K562 (cell line): ENCODE results near the gene ETHE1. TPM values are rescaled to one million over a fixed set of nuclear protein-coding genes. Genes with fewer than 3 reads are reported as not detected.
A peak's percentile ranks its signal among the peaks of the same experiment; 100 is the strongest.

ENCODE experiments used
- ATAC-seq: fragments of 200-7000 bp; cut with Tn5 transposase; 3 replicates; pipeline ENCODE4 v1.9.1; 2020; ENCODE audit warnings: moderate library complexity
- BruUV-seq: library from RNA; stranded (reverse); fragments of 400-500 nt; replicated peaks from 2 replicates; lab custom pipeline; 2021; lab: Mats Ljungman, UMichigan
- CTCF ChIA-PET: fragments of 300-600 bp; formaldehyde crosslinking; extraction: SDS; loops from one replicate; lab custom pipeline; 2021; ENCODE audit warnings: low intra/inter-chr PET ratio; lab: Yijun Ruan, JAX
- POLR2A ChIA-PET: fragments of 300-600, 350-650 bp; sonication (Branson Sonifier 250); formaldehyde crosslinking; extraction: SDS; loops from one replicate; lab custom pipeline; 2021; ENCODE audit warnings: antibody characterized with exemption, inconsistent platforms; lab: Yijun Ruan, JAX
- DNase-seq, 4 experiments: peaks; one replicate each; pipeline versions ENCODE4 v3.0.0 to v3.0.0-alpha.2; 2011 to 2018; ENCODE audit warnings: low spot score in 3 of 4, mixed read lengths in 3 of 4; ENCODE audit errors: extremely low read depth in 1 of 4
- FAIRE-seq: peaks from 2 replicates; lab custom pipeline; 2011; peaks lifted over from hg19 to GRCh38; lab: Jason Lieb, UNC
- H2AFZ ChIP-seq: 2 replicates; pipeline ENCODE4 v1.6.0; 2011; ENCODE audit warnings: low read depth, low read length, control low read depth, inconsistent platforms
- H3K27ac ChIP-seq: fragments of 200-600 bp; 3 replicates; pipeline ENCODE4 v1.8.0; 2011; ENCODE audit warnings: low read depth, mild to moderate bottlenecking, control low read depth, inconsistent platforms, low read length, moderate library complexity, mixed read lengths; ENCODE audit errors: extremely low read depth
- H3K27me3 ChIP-seq, 2 experiments: fragments of 300-600 bp in 1 of 2; 2 replicates in 1 of 2; 3 replicates in 1 of 2; pipeline versions ENCODE4 v1.6.0 to v1.8.0; 2011; ENCODE audit warnings: inconsistent platforms in 2 of 2, low read length in 2 of 2, mild to moderate bottlenecking in 1 of 2, mixed read lengths in 1 of 2, moderate library complexity in 1 of 2; ENCODE audit not compliant: control insufficient read depth in 2 of 2, insufficient read depth in 2 of 2
- H3K36me3 ChIP-seq: fragments of 300-600 bp; 3 replicates; pipeline ENCODE4 v1.8.0; 2011; ENCODE audit warnings: mild to moderate bottlenecking, low read length, inconsistent platforms; ENCODE audit not compliant: control insufficient read depth, insufficient read depth
- H3K4me1 ChIP-seq, 2 experiments: fragments of 200-600 bp in 1 of 2; replicated peaks in 1 of 2; 2 replicates in 1 of 2; 3 replicates in 1 of 2; pipeline versions ENCODE4 v1.5.1 to v1.8.0; 2011; ENCODE audit warnings: inconsistent platforms in 2 of 2, low read length in 2 of 2, mild to moderate bottlenecking in 1 of 2, mixed read lengths in 1 of 2, moderate library complexity in 1 of 2; ENCODE audit not compliant: control insufficient read depth in 2 of 2, insufficient read depth in 2 of 2
- H3K4me2 ChIP-seq: 2 replicates; pipeline ENCODE4 v1.6.1; 2011; ENCODE audit warnings: low read length, control low read depth, inconsistent platforms, mixed read lengths; ENCODE audit not compliant: insufficient read depth
- H3K4me3 ChIP-seq: fragments of 200-600 bp; sonication (generic), shearing (Covaris generic); 2 replicates; pipeline ENCODE4 v1.5.1; 2016; ENCODE audit warnings: control low read depth, inconsistent platforms
- H3K79me2 ChIP-seq: fragments of 200-600 bp; 3 replicates; pipeline ENCODE4 v1.8.0; 2011; ENCODE audit warnings: low read length, inconsistent platforms; ENCODE audit not compliant: control insufficient read depth, insufficient read depth
- H3K9ac ChIP-seq, 2 experiments: 2 replicates each; pipeline versions ENCODE4 v1.6.0 to v1.6.1; 2011; ENCODE audit warnings: low read depth in 2 of 2, low read length in 2 of 2, control low read depth in 1 of 2, inconsistent platforms in 1 of 2, mild to moderate bottlenecking in 1 of 2, mixed read lengths in 1 of 2; ENCODE audit not compliant: insufficient read depth in 1 of 2
- H3K9me1 ChIP-seq: one replicate; pipeline ENCODE4 v1.6.0; 2011; ENCODE audit warnings: inconsistent platforms, mild to moderate bottlenecking, low read length, moderate library complexity; ENCODE audit not compliant: control insufficient read depth, insufficient read depth
- H3K9me3 ChIP-seq: replicated peaks from 2 replicates; pipeline ENCODE4 v1.5.1; 2011; ENCODE audit warnings: low read depth, low read length, inconsistent platforms; ENCODE audit not compliant: control insufficient read depth, insufficient read depth
- H4K20me1 ChIP-seq: replicated peaks from 2 replicates; pipeline ENCODE4 v1.6.1; 2011; ENCODE audit warnings: low read length, inconsistent platforms, mixed read lengths; ENCODE audit not compliant: control insufficient read depth, insufficient read depth
- ATF1 ChIP-seq, 2 experiments: fragments of 450-650 bp in 1 of 2; IDR thresholded peaks; 2 replicates each; pipeline ENCODE4 v1.6.1; 2016; ENCODE audit warnings: missing compliant biosample characterization in 1 of 2, missing genetic modification characterization in 1 of 2
- EWSR1 ChIP-seq: fragments of 450-650 bp; IDR thresholded peaks from 2 replicates; pipeline ENCODE4 v1.6.1; 2018; ENCODE audit warnings: borderline replicate concordance, mild to moderate bottlenecking, low read depth, moderate library complexity; ENCODE audit not compliant: partially characterized antibody
- HBP1 ChIP-seq: fragments of 450-650 bp; formaldehyde crosslinking; IDR thresholded peaks from 2 replicates; pipeline ENCODE4 v1.4.0; 2022; ENCODE audit warnings: missing genetic modification characterization
- MAFG ChIP-seq: fragments of 450-650 bp; conservative IDR thresholded peaks from 2 replicates; pipeline ENCODE4 v1.6.1; 2016; ENCODE audit warnings: missing genetic modification characterization, missing compliant biosample characterization
- NONO ChIP-seq, 2 experiments: fragments of 200-400 bp in 1 of 2; fragments of 450-650 bp in 1 of 2; formaldehyde crosslinking in 1 of 2; IDR thresholded peaks; 2 replicates each; pipeline ENCODE4 v1.6.1; 2017; ENCODE audit warnings: low read depth in 2 of 2, mild to moderate bottlenecking in 2 of 2, moderate library complexity in 2 of 2, low read length in 1 of 2
- PCBP2 ChIP-seq: fragments of 200-400 bp; formaldehyde crosslinking; IDR thresholded peaks from 2 replicates; pipeline ENCODE4 v1.6.1; 2018; ENCODE audit warnings: low read length, low read depth, mild to moderate bottlenecking, moderate library complexity; ENCODE audit not compliant: poor library complexity, severe bottlenecking
- POLR2A ChIP-seq: fragments of 450-650 bp; conservative IDR thresholded peaks from 2 replicates; pipeline ENCODE4 v1.6.1; 2016
- THRAP3 ChIP-seq: fragments of 450-650 bp; IDR thresholded peaks from 2 replicates; pipeline ENCODE4 v1.6.1; 2016; ENCODE audit warnings: mild to moderate bottlenecking, inconsistent platforms, borderline replicate concordance
- WHSC1 ChIP-seq: IDR thresholded peaks from one replicate; pipeline ENCODE4 v1.6.1; 2012; ENCODE audit warnings: low read length, control low read depth, inconsistent platforms
- ZBTB11 ChIP-seq, 3 experiments: fragments of 200-800 bp in 1 of 3; fragments of 250-450 bp in 1 of 3; fragments of 450-650 bp in 1 of 3; sonication (Bioruptor Pico) in 1 of 3; sonication (Bioruptor generic) in 1 of 3; formaldehyde crosslinking in 1 of 3; IDR thresholded peaks; 2 replicates each; pipeline versions ENCODE4 v1.6.1 to v1.8.0; 2016 to 2022; ENCODE audit warnings: mild to moderate bottlenecking in 2 of 3, missing genetic modification characterization in 2 of 3, missing compliant biosample characterization in 1 of 3, moderate library complexity in 1 of 3
- ZBTB17 ChIP-seq: fragments of 450-650 bp; formaldehyde crosslinking; IDR thresholded peaks from 2 replicates; pipeline ENCODE4 v1.4.0; 2020; ENCODE audit warnings: mild to moderate bottlenecking
- ZFX ChIP-seq: sonication (generic); formaldehyde crosslinking; IDR thresholded peaks from 2 replicates; pipeline ENCODE4 v1.8.0; 2022; ENCODE audit warnings: mild to moderate bottlenecking, missing genetic modification reagents, moderate library complexity
- ZNF24 ChIP-seq: fragments of 450-650 bp; IDR thresholded peaks from 2 replicates; pipeline ENCODE4 v1.6.1; 2016
- ZNF511 ChIP-seq: sonication (generic); formaldehyde crosslinking; IDR thresholded peaks from 2 replicates; pipeline ENCODE4 v1.8.0; 2022; ENCODE audit warnings: mild to moderate bottlenecking, missing genetic modification reagents
- ZNF696 ChIP-seq: fragments of 250-450 bp; sonication (Bioruptor Pico); conservative IDR thresholded peaks from 2 replicates; pipeline ENCODE4 v1.4.0; 2020; ENCODE audit warnings: mild to moderate bottlenecking, moderate library complexity
- WGBS: fragments of 100-300 bp; shearing (Covaris generic); methylation state at CpG from one replicate; pipeline ENCODE4 v1.1.6; 2016; ENCODE audit warnings: low coverage, mixed read lengths; ENCODE audit not compliant: insufficient coverage; ENCODE audit errors: missing lambda C conversion rate; 5-methylcytosine and 5-hydroxymethylcytosine counted together
- in situ Hi-C: fragments of 300-500 bp; cut with MboI; formaldehyde crosslinking; loops from 4 replicates; pipeline ENCODE4 v1.15.0; 2018; ENCODE audit warnings: inconsistent platforms, mixed read lengths
- intact Hi-C: fragments of 100-400 bp; cut with micrococcal nuclease; formaldehyde crosslinking; loops from 2 replicates; pipeline ENCODE4 v1.14.2; 2022
- polyA plus RNA-seq, 8 experiments: library from polyadenylated mRNA; depleted of rRNA in 4 of 8; stranded (reverse) in 5 of 8; unstranded in 3 of 8; fragments of >200 nt; fragmentation: Nextera tagmentation in 2 of 8; fragmentation: Illumina TruSeq in 1 of 8; extraction: Ambion mirVana in 2 of 8; extraction: Trizol in 1 of 8; gene quantifications; 2 replicates each; pipeline versions ENCODE4 v1.2.1 to v1.2.3, GENCODE V29; 2011 to 2014; ENCODE audit warnings: inconsistent platforms in 1 of 8, missing spikeins in 1 of 8
- total RNA-seq, 7 experiments: library from RNA; depleted of rRNA in 6 of 7; stranded (reverse); fragments of >200 nt in 6 of 7; fragmentation: Illumina TruSeq in 2 of 7; extraction: Trizol in 2 of 7; gene quantifications; 2 replicates each; pipeline versions ENCODE4 v1.2.1 to v1.2.3, GENCODE V29; 2011 to 2021; ENCODE audit warnings: low replicate concordance in 1 of 7

The ETHE1 gene
- total and polyA plus RNA-seq, 9 of the 15 experiments (the other 6 are each of a cell fraction or from before 2014, with no cell fraction given): 2.9 to 21.0 (median 10.2) TPM

- in situ Hi-C loops: no loop called here
- Histone ChIP-seq H3K4me3 (no peak overlapping the region), H3K9ac (peak overlapping the region in 1 of 2 experiments; percentile 48; a peak in 1 of 4 replicates), H3K36me3 (peaks cover 33% of the 10 kb centered on the region; the same call in 2 of the 3 replicates), H2AFZ (no peak overlapping the region), H3K27ac (no peak overlapping the region), H3K4me2 (no peak overlapping the region), H3K9me3 (no peaks in the 10 kb centered on the region), H3K27me3 (no peaks in the 10 kb centered on the region), H3K79me2 (no peaks in the 10 kb centered on the region), H3K4me1 (peaks cover 3 to 4% of the 10 kb centered on the region in 2 experiments; a peak in 4 of 5 replicates), H3K9me1 (no peaks in the 10 kb centered on the region), H4K20me1 (no peaks in the 10 kb centered on the region; the same call in 1 of the 2 replicates)
- no TSS peak for BruUV-seq
- 84% methylated on average over 9 of the region's 9 CpGs for WGBS
- no peak for TF ChIP-seq PCBP2
- TF ChIP-seq MAFG (tag): no peak
- no peak for TF ChIP-seq POLR2A
- TF ChIP-seq ZFX (CRISPR knock-in tag): no peak
- TF ChIP-seq ZNF24: no peak
- no peak for TF ChIP-seq NONO (IDR thresholded peaks at IDR 0.05; ENCODE audit: low read depth in 2 of 2, low read length in 1 of 2)
- no peak for TF ChIP-seq WHSC1
- TF ChIP-seq ZBTB17: no peak
- no peak for TF ChIP-seq ZNF696 (CRISPR knock-in tag)
- TF ChIP-seq ZBTB11 (CRISPR knock-in tag; IDR thresholded peaks at IDR 0.05): no peak
- no peak for TF ChIP-seq ATF1 (CRISPR knock-in tag; IDR thresholded peaks at IDR 0.05)
- no peak for TF ChIP-seq ATF1 (tag; IDR thresholded peaks at IDR 0.05)
- no peak for TF ChIP-seq THRAP3
- TF ChIP-seq EWSR1: no peak
- TF ChIP-seq HBP1 (CRISPR knock-in tag): no peak
- no peak for TF ChIP-seq ZNF511 (CRISPR knock-in tag)
- ATAC-seq (no peak), FAIRE-seq (no peak), DNase-seq (no peak)
- ChIA-PET POLR2A (interaction anchor here (0.9 kb wide), 1 partner anchor 9 kb away, joined by 4 read pairs; no protein-coding TSS in a partner anchor), CTCF (no interaction called here)
- intact Hi-C loops: no loop called here
Measured at GRCh38 chr19:43564800-43565199, 37.8 kb upstream of the ETHE1 start.
